OCI-LY3 (cell line): ENCODE measurements around the gene RPA1.

Experiments
- H2AFZ ChIP-seq: fragments of 200-600, 300-600 bp; shearing (Covaris generic); 2 replicates; pipeline ENCODE4 v1.6.0; 2014; ENCODE audit warnings: antibody characterized with exemption, low read depth, low read length
- H3K27ac ChIP-seq: fragments of 200-600, 300-600 bp; sonication (generic); 2 replicates; pipeline ENCODE4 v1.5.1; 2014; ENCODE audit warnings: mild to moderate bottlenecking, low read length, moderate library complexity, mixed read lengths
- H3K27me3 ChIP-seq: fragments of 200-600, 300-600 bp; sonication (generic); 2 replicates; pipeline ENCODE4 v1.6.1; 2014; ENCODE audit warnings: low read depth, low read length, mixed read lengths
- H3K36me3 ChIP-seq: fragments of 200-600, 300-600 bp; sonication (generic); replicated peaks from 2 replicates; pipeline ENCODE3; 2014; ENCODE audit warnings: low read depth, low read length, mixed read lengths
- H3K4me1 ChIP-seq: fragments of 300-600, 200-600 bp; sonication (generic); 2 replicates; pipeline ENCODE4 v1.6.1; 2014; ENCODE audit warnings: low read length, mixed read lengths
- H3K4me2 ChIP-seq: fragments of 200-600, 300-600 bp; sonication (generic); 2 replicates; pipeline ENCODE4 v1.6.1; 2014; ENCODE audit warnings: low read length, mixed read lengths
- H3K4me3 ChIP-seq: fragments of 300-600, 200-600 bp; sonication (generic); 2 replicates; pipeline ENCODE4 v1.5.1; 2014; ENCODE audit warnings: antibody characterized with exemption, mild to moderate bottlenecking, low read length, moderate library complexity
- H3K79me2 ChIP-seq: fragments of 300-600, 200-600 bp; shearing (Covaris generic); 2 replicates; pipeline ENCODE4 v1.6.1; 2014; ENCODE audit warnings: mild to moderate bottlenecking, low read length, mixed read lengths
- H3K9ac ChIP-seq: fragments of 300-600, 200-600 bp; shearing (Covaris generic); 2 replicates; pipeline ENCODE4 v1.6.0; 2014; ENCODE audit warnings: mild to moderate bottlenecking, low read length, moderate library complexity
- H3K9me3 ChIP-seq: fragments of 200-600, 300-600 bp; shearing (Covaris generic); 2 replicates; pipeline ENCODE4 v1.6.1; 2014; ENCODE audit warnings: low read length, mixed read lengths; ENCODE audit not compliant: insufficient read depth
- H4K20me1 ChIP-seq: fragments of 200-600, 300-600 bp; sonication (generic); 2 replicates; pipeline ENCODE4 v1.6.1; 2016; ENCODE audit warnings: low read length, mixed read lengths; ENCODE audit not compliant: insufficient read depth
- EZH2phosphoT487 ChIP-seq: fragments of 200-600 bp; shearing (Covaris generic); IDR thresholded peaks from 2 replicates; pipeline ENCODE4 v1.6.1; 2018; ENCODE audit warnings: antibody characterized with exemption, mixed run types, low read depth
- TF ChIP-seq, protein P1 (sequence below): fragments of 200-600, 300-600 bp; sonication (generic); IDR thresholded peaks from 2 replicates; pipeline ENCODE4 v1.5.1; 2014; ENCODE audit warnings: antibody characterized with exemption, low read length, low read depth

Gene RPA1

DNA sequence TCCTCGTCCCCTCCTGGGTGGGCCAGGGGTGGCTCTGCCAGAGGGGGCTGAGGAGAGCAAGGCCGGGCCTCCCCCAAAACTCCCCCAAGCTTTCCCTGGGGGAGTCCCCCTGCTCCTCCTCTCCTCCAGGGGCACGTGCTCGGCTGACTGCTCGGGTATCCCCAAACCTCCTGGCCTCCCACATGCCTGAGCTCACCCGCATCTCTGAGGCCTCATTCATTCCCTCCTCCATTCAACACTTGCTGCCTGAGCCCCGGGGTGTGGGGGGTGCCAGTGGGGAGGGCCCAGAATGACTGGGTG is 112.2 kb downstream of the RPA1 start:
- H3K27me3 ChIP-seq: no peaks in the 10 kb centered on the region
- H3K4me1 ChIP-seq: peaks cover 52% of the 10 kb centered on the region
- peak overlapping the region; percentile 98 for H3K4me2 ChIP-seq
- H3K27ac ChIP-seq: peak overlapping the region; percentile 77
- H3K9me3 ChIP-seq: no peaks in the 10 kb centered on the region
- H4K20me1 ChIP-seq: no peaks in the 10 kb centered on the region
- TF ChIP-seq EZH2phosphoT487: no peak
- TF ChIP-seq, protein P1, sequence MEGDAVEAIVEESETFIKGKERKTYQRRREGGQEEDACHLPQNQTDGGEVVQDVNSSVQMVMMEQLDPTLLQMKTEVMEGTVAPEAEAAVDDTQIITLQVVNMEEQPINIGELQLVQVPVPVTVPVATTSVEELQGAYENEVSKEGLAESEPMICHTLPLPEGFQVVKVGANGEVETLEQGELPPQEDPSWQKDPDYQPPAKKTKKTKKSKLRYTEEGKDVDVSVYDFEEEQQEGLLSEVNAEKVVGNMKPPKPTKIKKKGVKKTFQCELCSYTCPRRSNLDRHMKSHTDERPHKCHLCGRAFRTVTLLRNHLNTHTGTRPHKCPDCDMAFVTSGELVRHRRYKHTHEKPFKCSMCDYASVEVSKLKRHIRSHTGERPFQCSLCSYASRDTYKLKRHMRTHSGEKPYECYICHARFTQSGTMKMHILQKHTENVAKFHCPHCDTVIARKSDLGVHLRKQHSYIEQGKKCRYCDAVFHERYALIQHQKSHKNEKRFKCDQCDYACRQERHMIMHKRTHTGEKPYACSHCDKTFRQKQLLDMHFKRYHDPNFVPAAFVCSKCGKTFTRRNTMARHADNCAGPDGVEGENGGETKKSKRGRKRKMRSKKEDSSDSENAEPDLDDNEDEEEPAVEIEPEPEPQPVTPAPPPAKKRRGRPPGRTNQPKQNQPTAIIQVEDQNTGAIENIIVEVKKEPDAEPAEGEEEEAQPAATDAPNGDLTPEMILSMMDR: no peak
- H2AFZ ChIP-seq: peak overlapping the region; percentile 61; the same call in 1 of the 2 replicates
- peak overlapping the region; percentile 77 for H3K4me3 ChIP-seq
- H3K9ac ChIP-seq: peak overlapping the region; percentile 78
- H3K79me2 ChIP-seq: peaks cover 5% of the 10 kb centered on the region; the same call in 1 of the 2 replicates
- no peaks in the 10 kb centered on the region for H3K36me3 ChIP-seq

DNA sequence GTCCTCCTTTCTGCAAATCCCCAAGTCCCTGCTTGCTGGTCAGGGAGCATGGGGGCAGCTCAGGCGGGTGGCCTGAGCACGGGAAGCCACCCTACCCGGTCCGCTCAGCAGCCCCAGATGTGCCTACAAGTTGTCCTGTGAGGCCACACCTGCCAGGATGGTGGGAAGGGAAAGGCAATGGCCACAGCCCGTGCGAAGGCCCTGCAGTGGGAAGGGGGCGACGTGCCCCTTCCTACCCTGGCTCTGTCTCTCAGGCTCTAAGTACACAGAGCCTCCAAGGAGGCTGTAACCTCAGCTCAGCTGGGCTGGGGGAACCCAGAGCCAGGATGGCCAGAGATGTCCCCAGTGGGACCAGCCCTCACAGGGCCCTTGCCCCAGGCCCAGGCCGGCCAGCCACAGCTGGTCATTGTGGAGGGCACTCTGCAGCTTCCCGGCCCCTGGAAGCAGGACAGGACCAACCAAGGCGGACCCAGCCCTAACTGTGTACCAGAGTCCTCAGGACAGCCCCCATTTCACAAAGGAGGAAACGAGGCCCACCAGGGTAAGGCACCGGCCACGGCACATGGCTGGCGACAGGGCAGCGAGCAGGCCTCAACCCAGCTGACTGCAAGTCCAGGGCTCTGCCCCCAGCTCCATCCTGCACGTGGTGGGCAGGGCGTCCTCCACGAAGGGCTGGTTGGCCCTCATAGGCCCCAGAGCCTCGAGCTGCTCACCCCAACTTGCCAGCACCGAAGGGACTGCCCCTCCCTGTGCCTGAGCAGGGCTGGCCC is 113.0 kb downstream of the RPA1 start:
- Histone ChIP-seq H3K27ac (peak overlapping the region; percentile 77), H3K4me3 (no peak overlapping the region), H4K20me1 (no peaks in the 10 kb centered on the region), H3K9ac (peak overlapping the region; percentile 78; the same call in 1 of the 2 replicates), H3K9me3 (no peaks in the 10 kb centered on the region), H3K4me2 (peak overlapping the region; percentile 98; the same call in 1 of the 2 replicates), H2AFZ (0 out of 2 replicates have a peak overlapping the region, but pooled peaks have one; percentile 29), H3K36me3 (no peaks in the 10 kb centered on the region), H3K79me2 (peaks cover 5% of the 10 kb centered on the region; the same call in 1 of the 2 replicates), H3K4me1 (peaks cover 52% of the 10 kb centered on the region), H3K27me3 (no peaks in the 10 kb centered on the region)
- TF ChIP-seq, protein P1: no peak
- TF ChIP-seq EZH2phosphoT487: no peak

DNA sequence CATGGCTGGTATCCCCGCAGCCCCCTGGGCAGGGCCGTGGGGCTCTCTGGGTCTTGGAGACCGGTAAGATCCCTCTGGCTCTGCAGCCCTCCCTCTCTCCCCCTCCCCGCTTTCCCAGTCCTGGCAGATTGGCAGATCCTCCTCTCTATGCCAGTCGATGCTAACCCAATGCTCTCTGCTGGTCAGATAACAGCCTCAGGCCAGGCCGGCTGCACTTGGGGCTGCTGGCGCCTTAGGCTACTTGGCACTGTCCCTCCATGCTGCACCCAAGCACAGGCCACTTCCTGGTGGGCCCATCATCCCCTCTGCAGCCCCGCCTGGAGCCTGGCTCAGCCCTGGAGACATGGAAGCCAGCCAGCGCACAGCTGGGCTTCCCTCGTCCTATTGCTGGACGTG is 113.6 kb downstream of the RPA1 start:
- TF ChIP-seq, protein P1: no peak
- TF ChIP-seq EZH2phosphoT487: no peak
- peaks cover 57% of the 10 kb centered on the region for H3K4me1 ChIP-seq

DNA sequence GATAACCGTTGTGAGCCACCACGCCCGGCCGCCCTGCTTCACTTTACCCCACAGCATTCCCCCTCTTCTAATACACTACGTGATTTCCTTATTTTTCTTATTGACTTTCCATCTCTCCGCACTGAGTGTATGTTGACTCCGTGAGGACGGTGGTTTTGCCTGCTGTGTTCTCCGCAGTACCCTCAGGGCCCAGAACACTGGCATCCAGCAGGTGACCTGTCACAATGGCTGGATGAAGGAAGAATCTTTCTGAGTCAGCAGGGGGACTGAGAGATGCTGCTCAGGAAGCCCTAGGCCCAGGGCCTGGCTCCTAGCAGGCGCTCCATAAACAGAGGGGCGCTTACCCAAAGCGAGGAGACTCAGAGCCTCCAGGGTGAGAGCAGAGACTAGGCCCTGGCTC is 115.8 kb downstream of the RPA1 start:
- no peak for TF ChIP-seq EZH2phosphoT487
- TF ChIP-seq, protein P1: no peak
- no peak overlapping the region for H3K4me3 ChIP-seq
- no peak overlapping the region; the same call in 1 of the 2 replicates for H3K27ac ChIP-seq

More for the DNA sequence above, 113.6 kb downstream of the RPA1 start:
- Histone ChIP-seq H3K4me2 (no peak overlapping the region), H3K27ac (0 out of 2 replicates have a peak overlapping the region, but pooled peaks have one; percentile 77), H3K36me3 (no peaks in the 10 kb centered on the region), H3K9ac (no peak overlapping the region), H3K79me2 (peaks cover 5% of the 10 kb centered on the region; the same call in 1 of the 2 replicates), H3K4me3 (no peak overlapping the region), H3K9me3 (no peaks in the 10 kb centered on the region), H2AFZ (no peak overlapping the region), H4K20me1 (no peaks in the 10 kb centered on the region), H3K27me3 (no peaks in the 10 kb centered on the region)

More for the DNA sequence above, 115.8 kb downstream of the RPA1 start:
- Histone ChIP-seq H3K4me1 (peaks cover 54% of the 10 kb centered on the region), H3K27me3 (no peaks in the 10 kb centered on the region), H3K9ac (no peak overlapping the region), H2AFZ (0 out of 2 replicates have a peak overlapping the region, but pooled peaks have one; percentile 21), H3K4me2 (no peak overlapping the region), H3K79me2 (peaks cover 5% of the 10 kb centered on the region; the same call in 1 of the 2 replicates), H4K20me1 (no peaks in the 10 kb centered on the region), H3K9me3 (no peaks in the 10 kb centered on the region), H3K36me3 (no peaks in the 10 kb centered on the region)
